Left cardiac atrium (tissue), 4 donors: ENCODE measurements around the gene MAPKAPK3. TPM values are rescaled to one million over a fixed set of nuclear protein-coding genes. Genes with fewer than 3 reads are reported as not detected.
"Not testable (repeated sequence)": the region's sequence is repeated elsewhere in the genome, so short reads cannot be mapped to it uniquely, and the experiment has no call there.

Source experiments
- ATAC-seq, 2 donors: fragments of 200-7000 bp; cut with Tn5 transposase; one replicate each; pipeline ENCODE4 v1.9.1; 2020; ENCODE audit warnings: mild to moderate bottlenecking in 2 of 2, moderate library complexity in 2 of 2
- DNase-seq: peaks from one replicate; pipeline ENCODE4 v3.0.0-alpha.2; 2020
- intact Hi-C, 2 donors: fragments of 100-400 bp; cut with DNase I; formaldehyde crosslinking; loops; one replicate each; pipeline versions ENCODE4 v1.14.1 to v1.15.1; 2022 to 2023
- total RNA-seq, 2 donors: library from RNA; stranded (reverse); fragmentation: NEBNext Ultra II Directional; extraction: Animal tissue kit (Norgen Biotek cat#: 25700); gene quantifications; one replicate each; pipeline ENCODE4 v1.2.1, GENCODE V29; 2021
- donor health status: DM: no; HTN: yes; CAD: no.
- donor health status: DM: no; HTN: yes; CAD: no; lungs with severe emphysema.
- donor health status: DM: yes; HTN: yes; CAD: no.
- donor health status: Dilated cardiomyopathy.

Gene MAPKAPK3
- total RNA-seq, 2 donors from 2014 or later, result 170 to 177 TPM

- intact Hi-C loops, result no loop called here
- ATAC-seq (no peak), DNase-seq (no peak)
These were observed 44.4 kb downstream of the MAPKAPK3 start for GRCh38 chr3:50661321-50661837.

GRCh38 chr3:50662408-50662807 lies 45.5 kb downstream of the MAPKAPK3 start:
- ATAC-seq, result no peak
- intact Hi-C loops, result no loop called here
- DNase-seq, result no peak

DNA sequence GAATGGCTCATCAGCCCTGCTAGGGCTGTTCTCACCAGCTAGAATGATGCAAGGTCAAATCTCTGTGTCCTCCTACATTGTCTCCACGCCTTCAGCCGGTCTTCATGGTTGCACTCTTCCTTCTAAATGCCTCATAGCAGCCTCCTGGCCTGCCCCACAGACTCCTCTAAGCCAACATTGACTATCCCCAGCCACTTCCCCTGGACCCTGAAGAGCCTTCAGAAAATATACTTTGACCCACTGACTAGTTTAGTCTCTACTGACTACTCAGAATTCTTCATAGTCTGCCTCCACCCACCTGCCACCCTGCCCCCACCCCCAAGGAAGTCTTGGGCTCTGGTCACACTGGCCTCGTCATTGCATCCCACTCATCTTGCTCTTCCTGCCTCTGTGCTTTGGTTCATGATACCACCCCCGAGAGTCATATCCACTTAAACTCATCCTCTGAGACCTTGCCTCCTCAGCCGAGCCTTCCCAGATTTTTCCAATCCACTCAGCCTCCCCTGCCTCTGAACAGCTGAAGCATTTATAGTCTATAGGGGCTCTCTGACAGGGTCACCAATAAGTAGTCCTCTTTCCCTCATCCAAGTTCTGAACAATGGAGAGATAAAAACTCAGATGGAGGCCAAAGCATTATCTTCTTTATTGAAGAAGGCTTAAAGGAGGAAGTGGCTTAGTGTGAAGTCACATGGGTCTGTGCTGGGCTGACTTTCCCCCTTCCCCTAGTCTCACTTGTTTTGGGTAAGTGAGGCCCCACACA lies 48.3 kb downstream of the MAPKAPK3 start:
- intact Hi-C loops, result no loop called here
- no peak for ATAC-seq
- no peak for DNase-seq

DNA sequence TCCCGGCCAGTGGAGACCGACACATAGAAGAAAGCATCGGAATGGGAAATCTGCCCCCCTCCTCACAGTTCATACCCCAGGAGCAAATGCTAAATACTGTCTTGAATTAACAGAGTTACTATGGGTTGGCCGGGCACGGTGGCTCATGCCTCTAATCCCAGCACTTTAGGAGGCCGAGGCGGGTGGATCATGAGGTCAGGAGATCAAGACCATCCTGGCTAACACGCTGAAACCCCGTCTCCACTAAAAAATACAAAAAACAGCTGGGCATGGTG lies 48.8 kb downstream of the MAPKAPK3 start:
- DNase-seq, ATAC-seq, intact Hi-C loops: not testable (repeated sequence)

DNA sequence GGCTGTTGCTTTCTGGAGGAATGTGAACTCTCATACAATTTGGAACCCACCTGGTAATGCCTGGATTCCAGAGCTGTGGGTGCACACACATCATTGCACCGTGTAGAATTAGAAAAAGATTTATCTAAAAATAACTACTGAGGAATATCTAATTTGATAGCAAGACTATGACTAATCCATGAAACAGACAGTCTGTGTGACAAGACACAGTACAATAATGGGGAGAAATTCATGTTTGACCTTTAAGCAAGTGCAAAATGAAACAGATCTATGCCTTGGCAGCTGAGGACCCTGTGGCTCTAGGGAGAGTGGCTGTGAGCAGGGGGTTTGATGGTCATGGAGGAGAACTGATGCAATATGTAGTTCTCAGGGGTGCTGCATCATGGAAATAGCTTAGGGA lies 49.9 kb downstream of the MAPKAPK3 start:
- DNase-seq (no peak), ATAC-seq (no peak)
- intact Hi-C loops, result no loop called here

GRCh38 chr3:50671331-50671730 lies 54.4 kb downstream of the MAPKAPK3 start:
- intact Hi-C loops, result loop anchor here in 1 of 2 donors (10.0 kb wide), 1 partner anchor 703 kb away; no protein-coding TSS in a partner anchor
- DNase-seq (no peak), ATAC-seq (peak; percentile 21 to 34)

GRCh38 chr3:50672656-50673055 lies 55.7 kb downstream of the MAPKAPK3 start:
- intact Hi-C loops, result loop anchor here in 1 of 2 donors (10.0 kb wide), 1 partner anchor 702 kb away; no protein-coding TSS in a partner anchor
- DNase-seq (no peak), ATAC-seq (no peak)

DNA sequence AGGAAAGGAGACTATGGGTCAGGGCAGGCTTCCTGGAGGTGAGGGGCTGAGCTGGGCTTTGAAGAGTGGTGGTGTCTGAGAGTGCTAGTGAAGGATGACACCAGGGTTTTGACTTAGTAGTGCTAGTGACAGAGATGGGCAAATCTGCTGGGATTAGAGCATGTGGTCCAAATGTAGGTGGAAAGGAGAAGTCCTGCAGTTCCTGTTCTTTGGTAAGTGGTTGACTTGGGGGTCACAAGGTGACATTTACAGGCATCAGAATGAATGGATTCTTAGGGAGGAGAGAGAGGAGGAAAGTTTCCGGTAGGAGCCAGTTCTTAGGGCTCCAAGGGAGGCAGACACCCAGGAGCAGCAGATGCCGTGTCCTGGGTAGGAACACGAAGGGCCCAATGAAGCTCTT lies 57.0 kb downstream of the MAPKAPK3 start:
- no peak for ATAC-seq
- intact Hi-C loops, result loop anchor here in 1 of 2 donors (10.0 kb wide), 1 partner anchor 701 kb away; no protein-coding TSS in a partner anchor
- DNase-seq, result no peak

DNA sequence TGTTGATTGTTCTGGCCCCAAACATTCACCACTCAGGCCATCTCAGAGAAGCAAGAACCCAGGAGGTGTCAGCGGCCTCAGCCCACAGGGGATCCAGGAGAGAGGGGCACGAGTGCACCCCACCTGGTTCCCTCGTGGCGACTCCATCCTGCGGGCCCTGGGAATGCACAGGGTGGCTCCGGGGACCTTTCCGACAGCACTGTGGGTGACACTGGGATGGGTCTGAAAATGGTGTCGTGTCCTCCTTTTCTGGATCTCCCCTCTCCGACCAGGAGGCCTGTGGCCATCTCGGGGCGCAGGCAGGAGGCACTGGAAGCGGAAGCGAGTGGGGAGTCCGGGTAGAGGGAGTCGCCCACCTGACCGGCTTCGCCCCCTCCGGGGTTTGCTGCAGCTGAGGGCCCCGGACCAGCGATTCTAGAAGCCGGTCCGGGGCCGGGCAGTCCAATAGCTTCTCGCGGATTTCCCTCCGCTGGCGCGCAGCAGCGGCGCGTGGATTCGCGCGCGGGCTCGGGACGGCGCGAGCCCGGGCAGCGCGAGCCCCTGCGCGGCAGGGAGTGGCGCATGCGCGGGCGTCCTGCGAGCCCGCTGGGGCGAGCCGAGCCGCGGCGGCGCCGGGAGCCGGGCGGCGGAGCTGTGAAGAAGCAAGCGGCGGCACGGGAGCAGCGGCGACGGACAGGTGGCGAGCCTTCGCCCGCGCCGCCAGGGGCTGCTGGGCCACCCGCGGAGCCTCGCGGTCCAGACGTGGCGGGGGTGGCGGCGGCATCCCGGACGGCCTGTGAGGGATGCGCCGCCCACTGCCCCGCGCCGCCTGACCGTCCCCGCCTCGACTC lies 57.6 kb downstream of the MAPKAPK3 start, which contains the start of gene DOCK3:
TSS of gene DOCK3 (plus strand) at position 579 of the 830 bp plus-strand sequence. CDS start 337 bp downstream, outside the sequence.
- intact Hi-C loops, result loop anchor here in 1 of 2 donors (10.0 kb wide), 1 partner anchor 700 kb away; no protein-coding TSS in a partner anchor
- ATAC-seq (peak; percentile 94 to 95), DNase-seq (peak; percentile 73)

GRCh38 chr3:50675179-50676030 lies 58.5 kb downstream of the MAPKAPK3 start:
- DNase-seq (peak; percentile 47), ATAC-seq (peak; percentile 51)
- intact Hi-C loops, result loop anchor here in 1 of 2 donors (10.0 kb wide), 1 partner anchor 699 kb away; no protein-coding TSS in a partner anchor

DNA sequence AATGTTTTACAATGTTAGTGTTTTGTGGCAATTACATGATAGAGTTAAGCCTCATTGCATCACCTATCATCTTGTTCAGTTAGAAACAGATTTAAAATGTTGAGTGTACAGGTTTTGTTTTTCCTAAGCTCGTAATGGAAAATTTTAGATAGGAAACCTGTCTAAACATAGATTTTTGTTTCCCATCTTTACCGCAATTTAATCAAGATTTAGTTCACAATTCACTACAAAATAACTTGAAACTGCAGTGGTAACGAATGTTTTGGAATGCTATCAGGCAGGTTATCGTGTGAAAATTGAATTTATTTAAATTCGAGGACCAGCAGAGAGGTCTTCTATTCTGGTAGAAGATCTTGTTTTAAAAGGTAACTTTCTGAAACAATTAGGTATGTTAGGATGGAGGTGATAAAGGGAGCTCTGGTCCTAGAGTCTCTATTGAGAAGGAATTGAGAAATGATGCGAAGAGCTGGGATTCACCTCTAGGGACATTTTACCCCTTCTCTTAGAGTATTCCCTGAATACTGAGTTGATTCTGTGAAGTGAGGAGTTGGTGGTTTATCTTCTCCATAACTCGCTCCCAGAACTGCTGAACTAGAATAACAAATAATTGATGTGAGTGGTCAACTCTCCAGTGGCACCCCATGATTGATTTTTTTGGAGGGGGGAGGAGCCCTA lies 59.2 kb downstream of the MAPKAPK3 start:
- DNase-seq (no peak), ATAC-seq (no peak)
- intact Hi-C loops, result loop anchor here in 1 of 2 donors (10.0 kb wide), 1 partner anchor 699 kb away; no protein-coding TSS in a partner anchor

DNA sequence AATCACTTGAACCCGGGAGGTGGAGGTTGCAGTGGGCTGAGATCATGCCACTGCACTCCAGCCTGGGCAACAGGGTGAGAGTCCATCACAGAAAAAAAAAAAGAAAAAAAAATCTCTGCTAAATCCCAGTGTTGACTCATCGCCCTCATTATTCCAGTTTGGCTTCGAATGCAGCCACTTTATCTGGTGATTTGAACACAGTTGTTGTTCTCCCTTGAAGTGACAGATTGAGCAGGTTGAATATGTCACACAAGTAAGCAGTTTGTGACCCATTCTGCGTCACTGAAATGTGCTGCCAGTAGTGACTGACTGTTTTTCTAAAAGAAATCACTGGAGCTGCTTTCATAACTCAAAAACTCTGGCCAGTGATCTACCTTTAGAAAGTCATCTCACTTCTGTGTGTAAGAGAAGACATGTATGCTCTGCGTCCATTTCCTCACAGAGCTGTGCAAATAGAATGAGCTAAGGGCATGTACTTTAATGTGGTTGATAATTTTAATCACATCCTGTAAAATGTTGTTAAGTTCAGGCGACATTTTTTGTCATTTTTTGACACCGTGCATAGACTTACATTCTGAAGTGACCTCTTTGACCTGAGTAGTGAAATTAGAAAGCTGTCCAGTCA lies 70.3 kb downstream of the MAPKAPK3 start:
- DNase-seq, result no peak
- ATAC-seq, result peak; percentile 53 to 94
- intact Hi-C loops, result no loop called here

DNA sequence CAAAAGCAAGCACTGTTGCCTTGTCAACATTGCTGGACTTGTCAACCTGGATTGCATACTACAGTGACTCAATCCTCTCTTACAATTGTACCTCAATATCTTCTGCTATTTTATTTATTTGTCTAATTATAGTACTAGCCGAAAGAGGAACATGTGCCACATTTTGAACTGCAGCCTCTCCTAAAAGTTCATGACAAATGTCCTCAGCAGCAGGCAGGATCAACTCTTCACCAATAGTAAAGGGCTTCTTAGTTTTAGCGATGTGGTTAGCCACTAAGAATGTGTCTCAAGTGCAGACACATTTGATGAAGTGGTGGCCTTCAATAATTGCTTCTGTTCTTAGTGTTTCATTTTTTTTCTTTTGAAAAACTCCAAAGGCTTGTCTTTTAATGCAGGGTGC lies 71.0 kb downstream of the MAPKAPK3 start:
- peak in 1 of 2 donors; percentile 23 for ATAC-seq
- DNase-seq, result no peak
- intact Hi-C loops, result no loop called here

DNA sequence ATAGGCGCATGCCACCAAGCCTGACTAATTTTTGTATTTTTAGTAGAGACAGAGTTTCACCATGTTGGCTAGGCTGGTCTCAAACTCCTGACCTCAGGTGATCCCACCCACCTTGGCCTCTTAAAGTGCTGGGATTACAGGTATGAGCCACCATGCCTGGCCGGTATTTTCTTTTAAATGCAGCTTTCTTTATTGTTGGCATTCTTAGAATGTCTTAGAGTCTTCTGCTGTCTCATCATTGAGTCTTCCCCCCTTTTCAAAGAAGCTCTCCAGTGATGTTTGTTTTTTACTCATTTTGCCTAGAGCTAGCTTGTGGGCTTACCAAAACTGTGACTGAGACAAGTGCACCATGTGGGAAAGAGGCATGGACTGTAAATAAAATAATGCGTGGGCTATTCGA lies 71.7 kb downstream of the MAPKAPK3 start:
- intact Hi-C loops, DNase-seq, ATAC-seq: not testable (repeated sequence)

GRCh38 chr3:50689558-50689957 lies 72.6 kb downstream of the MAPKAPK3 start:
- intact Hi-C loops, result no loop called here
- no peak for ATAC-seq
- no peak for DNase-seq

DNA sequence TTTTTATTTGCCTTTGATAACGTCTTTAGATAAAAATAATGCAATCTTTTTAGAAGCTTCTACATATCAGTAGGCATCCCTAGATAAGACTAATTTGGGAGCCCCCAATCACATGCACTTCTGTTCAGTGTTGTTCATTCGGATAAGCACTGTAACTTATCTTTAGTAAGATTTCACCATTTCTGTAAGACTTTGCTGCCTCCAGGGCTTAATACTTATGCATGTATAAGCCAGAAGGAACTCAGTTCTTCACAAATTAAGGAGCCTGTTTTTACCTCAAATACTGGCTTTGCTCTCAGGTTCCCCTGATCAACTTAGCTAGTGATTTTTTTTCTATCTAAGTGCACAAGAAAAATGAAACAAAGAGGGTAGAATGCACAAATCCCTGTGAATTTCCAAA lies 78.1 kb downstream of the MAPKAPK3 start:
- intact Hi-C loops, result no loop called here
- ATAC-seq (no peak), DNase-seq (no peak)

GRCh38 chr3:50696276-50696675 lies 79.3 kb downstream of the MAPKAPK3 start:
- no peak for DNase-seq
- intact Hi-C loops, result no loop called here
- ATAC-seq, result no peak

GRCh38 chr3:50698269-50698668 lies 81.3 kb downstream of the MAPKAPK3 start:
- DNase-seq (no peak), ATAC-seq (no peak)
- intact Hi-C loops, result no loop called here
